Measurements from ENCODE around the gene EHMT1. TPM values are rescaled to one million over a fixed set of nuclear protein-coding genes. Genes with fewer than 3 reads are reported as not detected.

EHMT1 gene
- total RNA-seq, 4 donors from 2014 or later: 71.6 to 78.2 (median 74.2) TPM

DNA sequence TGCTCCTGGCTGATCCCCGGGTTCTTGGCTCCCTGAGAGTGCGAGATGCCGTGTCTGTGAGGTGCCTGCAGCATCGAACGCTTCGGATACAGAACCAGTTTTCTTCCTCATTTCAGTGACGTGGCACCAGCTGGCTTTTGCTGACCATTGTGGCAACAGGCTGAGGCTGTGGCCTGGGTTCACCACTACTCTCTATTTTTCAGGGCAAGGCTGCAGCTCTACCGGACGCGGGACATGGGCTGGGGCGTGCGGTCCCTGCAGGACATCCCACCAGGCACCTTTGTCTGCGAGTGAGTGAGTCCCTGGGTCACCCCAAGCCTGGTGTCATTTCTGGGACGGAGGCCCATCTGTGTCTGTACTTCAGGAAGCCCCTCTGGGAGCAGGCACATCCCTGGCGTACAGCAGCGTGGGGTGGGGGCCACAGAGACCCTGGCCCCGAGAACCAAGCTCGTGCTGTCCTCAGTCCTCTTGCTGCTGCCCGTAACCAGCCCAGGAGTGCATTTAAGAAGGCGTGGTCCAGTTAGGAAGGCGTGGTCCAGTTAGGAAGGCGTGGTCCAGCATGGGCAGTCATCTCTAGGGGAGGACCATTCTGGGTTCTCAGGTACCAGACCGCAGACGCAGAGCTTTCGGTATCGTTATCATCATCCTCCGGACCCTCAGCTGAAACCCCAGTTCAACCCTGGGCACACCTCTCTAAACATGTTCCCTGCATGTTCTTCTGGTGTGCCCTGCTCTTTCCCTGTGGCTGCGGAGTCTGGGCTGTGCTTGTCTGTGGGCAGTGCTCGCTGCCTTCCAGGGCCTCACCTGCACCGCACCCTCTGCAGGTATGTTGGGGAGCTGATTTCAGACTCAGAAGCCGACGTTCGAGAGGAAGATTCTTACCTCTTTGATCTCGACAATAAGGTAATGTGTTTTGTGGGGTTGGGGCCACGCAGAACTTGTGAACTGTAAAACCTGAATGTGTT is 198.7 kb downstream of the EHMT1 start:
- DNase-seq (ENCODE audit: extremely low spot score): no peak
- Histone ChIP-seq H3K4me1 (no peaks in the 10 kb centered on the region), H3K27ac (replicated peaks in 1 of 4) (no peak overlapping the region), H3K4me3 (no peak overlapping the region), H3K27me3 (no peaks in the 10 kb centered on the region), H3K9me3 (peaks cover 0 to 9% (median 0%) of the 10 kb centered on the region in 4 donors), H3K36me3 (peaks cover 51 to 91% (median 87%) of the 10 kb centered on the region in 4 donors)
- 97% methylated on average over 33 of the region's 35 CpGs for WGBS
- TF ChIP-seq POLR2AphosphoS5 (IDR thresholded peaks at IDR 0.05) (no peak), EP300 (IDR thresholded peaks at IDR 0.05) (no peak), POLR2A (IDR thresholded peaks at IDR 0.05; ENCODE audit: low read depth) (no peak)
- TF ChIP-seq, protein P1, sequence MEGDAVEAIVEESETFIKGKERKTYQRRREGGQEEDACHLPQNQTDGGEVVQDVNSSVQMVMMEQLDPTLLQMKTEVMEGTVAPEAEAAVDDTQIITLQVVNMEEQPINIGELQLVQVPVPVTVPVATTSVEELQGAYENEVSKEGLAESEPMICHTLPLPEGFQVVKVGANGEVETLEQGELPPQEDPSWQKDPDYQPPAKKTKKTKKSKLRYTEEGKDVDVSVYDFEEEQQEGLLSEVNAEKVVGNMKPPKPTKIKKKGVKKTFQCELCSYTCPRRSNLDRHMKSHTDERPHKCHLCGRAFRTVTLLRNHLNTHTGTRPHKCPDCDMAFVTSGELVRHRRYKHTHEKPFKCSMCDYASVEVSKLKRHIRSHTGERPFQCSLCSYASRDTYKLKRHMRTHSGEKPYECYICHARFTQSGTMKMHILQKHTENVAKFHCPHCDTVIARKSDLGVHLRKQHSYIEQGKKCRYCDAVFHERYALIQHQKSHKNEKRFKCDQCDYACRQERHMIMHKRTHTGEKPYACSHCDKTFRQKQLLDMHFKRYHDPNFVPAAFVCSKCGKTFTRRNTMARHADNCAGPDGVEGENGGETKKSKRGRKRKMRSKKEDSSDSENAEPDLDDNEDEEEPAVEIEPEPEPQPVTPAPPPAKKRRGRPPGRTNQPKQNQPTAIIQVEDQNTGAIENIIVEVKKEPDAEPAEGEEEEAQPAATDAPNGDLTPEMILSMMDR (IDR thresholded peaks at IDR 0.05): no peak
- intact Hi-C loops (cut with DNase I): no loop called here

DNA sequence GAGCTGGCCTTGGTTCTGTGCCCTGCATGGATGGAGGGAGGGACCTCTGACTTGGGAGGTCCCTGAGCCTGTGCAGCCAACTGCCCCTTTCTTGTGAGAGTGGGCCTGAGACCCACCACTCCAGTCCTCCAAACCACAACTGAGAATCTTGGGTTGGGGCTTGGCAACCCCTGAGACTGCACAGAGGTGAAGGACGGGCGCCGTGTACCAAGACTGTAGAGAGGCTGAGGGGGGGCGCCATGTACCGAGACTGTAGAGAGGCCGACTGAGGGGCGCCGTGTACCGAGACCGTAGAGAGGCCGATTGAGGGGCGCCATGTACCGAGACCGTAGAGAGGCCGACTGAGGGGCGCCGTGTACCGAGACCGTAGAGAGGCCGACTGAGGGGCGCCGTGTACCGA is 199.5 kb downstream of the EHMT1 start:
- TF ChIP-seq POLR2A (IDR thresholded peaks at IDR 0.05; ENCODE audit: low read depth): no peak
- WGBS: 93% methylated on average over 9 of the region's 23 CpGs
- Histone ChIP-seq H3K4me3 (no peak overlapping the region), H3K4me1 (no peaks in the 10 kb centered on the region), H3K27me3 (no peaks in the 10 kb centered on the region), H3K36me3 (peaks cover 44 to 88% (median 80%) of the 10 kb centered on the region in 4 donors), H3K27ac (replicated peaks in 1 of 4) (no peak overlapping the region), H3K9me3 (peaks cover 0 to 9% (median 0%) of the 10 kb centered on the region in 4 donors)
- intact Hi-C loops (cut with DNase I): no loop called here
- DNase-seq (ENCODE audit: extremely low spot score): no peak

DNA sequence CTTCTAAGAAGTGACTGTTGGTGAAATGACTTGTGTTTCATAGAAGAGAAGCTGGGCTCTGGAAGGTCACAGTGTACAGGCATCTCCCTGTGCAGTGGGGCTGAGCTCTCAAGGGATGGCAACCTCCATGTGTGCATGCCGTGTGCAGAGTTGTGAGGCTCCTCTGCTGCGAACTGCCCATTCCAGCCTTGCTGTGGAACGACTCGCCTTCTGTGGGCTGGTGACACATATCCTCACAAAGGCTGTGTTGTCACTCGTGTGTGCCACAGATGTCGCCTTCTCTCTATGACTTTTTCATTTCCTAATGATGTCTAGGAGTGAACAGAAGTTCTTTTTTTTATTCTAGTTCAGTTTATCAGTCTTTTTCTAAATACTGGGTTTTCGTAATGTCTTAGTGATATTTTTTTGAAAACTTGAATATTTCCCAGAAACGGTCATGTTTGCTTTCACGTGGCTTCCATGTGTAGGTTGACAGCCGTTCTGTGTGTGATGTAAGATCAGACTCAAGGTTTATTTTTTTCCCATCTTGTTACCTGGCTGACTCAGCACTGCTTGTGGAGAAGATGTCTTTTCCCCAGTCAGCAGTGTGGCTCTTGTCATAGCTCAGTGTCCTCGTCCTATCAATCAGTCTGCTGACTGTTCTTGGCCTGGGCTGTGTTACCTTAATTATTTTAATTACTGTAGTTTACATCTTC is 201.5 kb downstream of the EHMT1 start:
- H3K4me1 ChIP-seq: no peaks in the 10 kb centered on the region
- H3K9me3 ChIP-seq: peaks cover 0 to 9% (median 0%) of the 10 kb centered on the region in 4 donors
- H3K36me3 ChIP-seq: peaks cover 35 to 82% (median 74%) of the 10 kb centered on the region in 4 donors
- intact Hi-C loops (cut with DNase I): no loop called here
- whole genome bisulfite sequencing: 90% methylated on average over 11 of the region's 11 CpGs
- TF ChIP-seq POLR2AphosphoS5 (IDR thresholded peaks at IDR 0.05): no peak
- TF ChIP-seq POLR2A (IDR thresholded peaks at IDR 0.05; ENCODE audit: low read depth): no peak
- TF ChIP-seq, protein P1 (IDR thresholded peaks at IDR 0.05): no peak
- TF ChIP-seq EP300 (IDR thresholded peaks at IDR 0.05): no peak
- DNase-seq (ENCODE audit: extremely low spot score): no peak
- H3K27ac ChIP-seq (replicated peaks in 1 of 4): no peak overlapping the region
- no peaks in the 10 kb centered on the region for H3K27me3 ChIP-seq
- H3K4me3 ChIP-seq: no peak overlapping the region

DNA sequence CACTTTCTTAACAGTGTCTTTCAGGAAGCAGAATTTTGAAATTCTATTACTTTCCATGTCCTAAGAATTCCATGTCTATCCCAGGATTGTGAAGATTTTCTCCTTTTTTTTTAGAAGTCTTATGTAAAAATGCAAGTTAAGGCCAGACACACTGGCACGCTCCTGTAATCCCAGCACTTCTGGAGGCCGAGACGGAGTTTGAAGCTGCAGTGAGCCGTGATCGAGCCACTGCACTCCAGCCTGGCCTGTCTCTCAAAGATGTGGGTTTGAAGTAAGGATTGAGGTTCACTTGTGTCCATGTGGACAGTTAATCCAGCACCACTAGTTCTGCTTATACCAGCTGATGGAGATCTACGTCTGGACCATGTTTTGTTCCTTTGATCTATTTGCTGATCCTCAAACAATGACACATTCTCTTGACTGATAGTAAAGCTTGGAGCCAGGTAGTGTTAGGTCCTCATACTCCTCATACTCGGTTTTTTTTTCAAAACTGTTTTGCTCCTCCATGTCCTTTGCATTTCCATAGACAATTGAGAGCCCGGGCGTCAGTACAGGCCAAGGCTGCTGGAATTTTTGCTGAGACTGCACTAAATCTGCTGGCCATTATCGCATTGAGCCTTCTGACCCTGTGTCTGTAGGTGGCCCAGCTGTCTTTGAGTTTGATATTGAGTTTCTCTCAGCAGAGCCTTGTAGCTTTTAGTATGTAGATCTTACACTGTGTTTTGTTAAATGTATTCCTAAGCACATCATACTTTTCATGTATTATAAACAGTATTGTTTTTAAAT is 205.4 kb downstream of the EHMT1 start:
- no peak for DNase-seq (ENCODE audit: extremely low spot score)
- H3K27me3 ChIP-seq: no peaks in the 10 kb centered on the region
- H3K36me3 ChIP-seq: peaks cover 25 to 89% (median 71%) of the 10 kb centered on the region in 4 donors
- TF ChIP-seq POLR2AphosphoS5 (IDR thresholded peaks at IDR 0.05) (no peak), EP300 (IDR thresholded peaks at IDR 0.05) (no peak), POLR2A (IDR thresholded peaks at IDR 0.05; ENCODE audit: low read depth) (no peak)
- TF ChIP-seq, protein P1 (IDR thresholded peaks at IDR 0.05): no peak
- 97% methylated on average over 10 of the region's 10 CpGs for WGBS
- peaks cover 0 to 16% (median 0%) of the 10 kb centered on the region in 4 donors for H3K9me3 ChIP-seq
- H3K4me1 ChIP-seq: no peaks in the 10 kb centered on the region
- intact Hi-C loops (cut with DNase I): no loop called here
- no peak overlapping the region for H3K4me3 ChIP-seq
- H3K27ac ChIP-seq (replicated peaks in 1 of 4): no peak overlapping the region

All from esophagus muscularis mucosa (tissue), 4 donors.